NK-92 (cell line): ENCODE results near the gene ATRIP.
"Not testable (repeated sequence)": the region's sequence is repeated elsewhere in the genome, so short reads cannot be mapped to it uniquely, and the experiment has no call there.

Experiments used
- DNase-seq: peaks from one replicate; lab custom pipeline; 2025; ENCODE audit not compliant: unreplicated experiment; lab: John Stamatoyannopoulos, UW

The ATRIP gene

GRCh38 chr3:48467110-48467454 is 20.5 kb downstream of the ATRIP start:
- no peak for DNase-seq

GRCh38 chr3:48467473-48468267 is 21.1 kb downstream of the ATRIP start:
- no peak for DNase-seq

- no peak for DNase-seq
Observed at GRCh38 chr3:48468329-48468731, 21.8 kb downstream of the ATRIP start.

- no peak for DNase-seq
Observed at GRCh38 chr3:48469046-48469915, 22.7 kb downstream of the ATRIP start.

GRCh38 chr3:48470286-48470685 is 23.7 kb downstream of the ATRIP start:
- no peak for DNase-seq

- DNase-seq = no peak
Observed at GRCh38 chr3:48472673-48472922, 26.1 kb downstream of the ATRIP start.

GRCh38 chr3:48472923-48473616 is 26.5 kb downstream of the ATRIP start:
- DNase-seq = peak; percentile 54

GRCh38 chr3:48473617-48473952 is 27.0 kb downstream of the ATRIP start:
- no peak for DNase-seq

GRCh38 chr3:48474031-48474430 is 27.5 kb downstream of the ATRIP start:
- not testable (repeated sequence) for DNase-seq

- no peak for DNase-seq
Observed at GRCh38 chr3:48474619-48475018, 28.1 kb downstream of the ATRIP start.

GRCh38 chr3:48475188-48475587 is 28.7 kb downstream of the ATRIP start:
- DNase-seq = no peak

- DNase-seq = no peak
Observed at GRCh38 chr3:48476426-48477053, 30.0 kb downstream of the ATRIP start.

GRCh38 chr3:48477959-48478520 is 31.5 kb downstream of the ATRIP start:
- DNase-seq = no peak

- DNase-seq = no peak
Observed at GRCh38 chr3:48478626-48479555, 32.4 kb downstream of the ATRIP start.

- DNase-seq = not testable (repeated sequence)
Observed at GRCh38 chr3:48480891-48481290, 34.4 kb downstream of the ATRIP start.

- DNase-seq = not testable (repeated sequence)
Observed at GRCh38 chr3:48482822-48483221, 36.3 kb downstream of the ATRIP start.

GRCh38 chr3:48486952-48487351 is 40.4 kb downstream of the ATRIP start:
- no peak for DNase-seq

- DNase-seq = no peak
Observed at GRCh38 chr3:48492461-48493202, 46.1 kb downstream of the ATRIP start.

- DNase-seq = no peak
Observed at GRCh38 chr3:48493203-48493501, 46.6 kb downstream of the ATRIP start.

- DNase-seq = no peak
Observed at GRCh38 chr3:48500656-48501055, 54.1 kb downstream of the ATRIP start.
